HepG2 (cell line): ENCODE data around the gene CLDN7. TPM values are rescaled to one million over a fixed set of nuclear protein-coding genes. Genes with fewer than 3 reads are reported as not detected.

Experiments
- ERF ChIP-seq: IDR thresholded peaks from 2 replicates; pipeline ENCODE4 v1.6.1; 2018; ENCODE audit warnings: missing biosample characterization, missing genetic modification reagents
- HMG20A ChIP-seq: IDR thresholded peaks from 2 replicates; pipeline ENCODE4 v1.6.1; 2016; ENCODE audit warnings: borderline replicate concordance
- IRF2 ChIP-seq: IDR thresholded peaks from 2 replicates; pipeline ENCODE4 v1.6.1; 2018; ENCODE audit warnings: missing genetic modification reagents, missing compliant biosample characterization
- JUNB ChIP-seq: sonication (generic); formaldehyde crosslinking; IDR thresholded peaks from 2 replicates; pipeline ENCODE4 v1.8.0; 2022; ENCODE audit warnings: missing genetic modification reagents, mild to moderate bottlenecking, borderline replicate concordance
- KDM5B ChIP-seq: sonication (generic); formaldehyde crosslinking; IDR thresholded peaks from 2 replicates; pipeline ENCODE4 v1.4.0; 2020; ENCODE audit warnings: missing genetic modification reagents, mild to moderate bottlenecking, borderline replicate concordance
- KLF11 ChIP-seq: IDR thresholded peaks from 2 replicates; pipeline ENCODE4 v1.6.1; 2016; ENCODE audit warnings: missing compliant biosample characterization
- MED1 ChIP-seq: sonication (generic); formaldehyde crosslinking; IDR thresholded peaks from 2 replicates; pipeline ENCODE4 v1.4.0; 2020; ENCODE audit warnings: missing genetic modification reagents
- MLLT10 ChIP-seq: sonication (generic); formaldehyde crosslinking; IDR thresholded peaks from 2 replicates; pipeline ENCODE4 v1.4.0; 2020; ENCODE audit warnings: missing genetic modification reagents
- NFE2L1 ChIP-seq: sonication (generic); formaldehyde crosslinking; IDR thresholded peaks from 2 replicates; pipeline ENCODE4 v1.4.0; 2020; ENCODE audit warnings: missing genetic modification reagents, mild to moderate bottlenecking, borderline replicate concordance
- NR1H2 ChIP-seq: sonication (generic); formaldehyde crosslinking; IDR thresholded peaks from 2 replicates; pipeline ENCODE4 v1.8.1; 2022; ENCODE audit warnings: low read depth, missing genetic modification reagents, borderline replicate concordance
- PRPF4 ChIP-seq: fragments of 200-400 bp; formaldehyde crosslinking; IDR thresholded peaks from 2 replicates; pipeline ENCODE4 v1.6.1; 2016; ENCODE audit warnings: low read length, low read depth; ENCODE audit not compliant: poor library complexity, severe bottlenecking
- RFX3 ChIP-seq: IDR thresholded peaks from 2 replicates; pipeline ENCODE4 v1.6.1; 2016; ENCODE audit warnings: missing biosample characterization, missing genetic modification reagents
- RFXAP ChIP-seq: sonication (generic); formaldehyde crosslinking; IDR thresholded peaks from 2 replicates; pipeline ENCODE4 v1.4.0; 2020; ENCODE audit warnings: missing genetic modification reagents, borderline replicate concordance
- SALL1 ChIP-seq: sonication (generic); formaldehyde crosslinking; IDR thresholded peaks from 2 replicates; pipeline ENCODE4 v1.8.0; 2022; ENCODE audit warnings: mild to moderate bottlenecking, missing genetic modification reagents
- TBP ChIP-seq: sonication (generic); formaldehyde crosslinking; IDR thresholded peaks from 2 replicates; pipeline ENCODE4 v1.5.0; 2020; ENCODE audit warnings: missing genetic modification reagents
- TCF12 ChIP-seq, 2 experiments: fragments of 450-650 bp in 1 of 2; sonication (generic) in 1 of 2; formaldehyde crosslinking in 1 of 2; IDR thresholded peaks; 2 replicates each; pipeline versions ENCODE4 v1.6.1 to v1.8.0; 2017 to 2022; ENCODE audit warnings: antibody characterized with exemption in 1 of 2, mild to moderate bottlenecking in 1 of 2, missing genetic modification reagents in 1 of 2, moderate library complexity in 1 of 2
- YEATS2 ChIP-seq: sonication (generic); formaldehyde crosslinking; IDR thresholded peaks from 2 replicates; pipeline ENCODE4 v1.4.0; 2020; ENCODE audit warnings: missing genetic modification reagents, borderline replicate concordance
- ZBTB20 ChIP-seq: sonication (generic); formaldehyde crosslinking; IDR thresholded peaks from 2 replicates; pipeline ENCODE4 v1.8.1; 2023; ENCODE audit warnings: missing genetic modification reagents, low read depth, mild to moderate bottlenecking, borderline replicate concordance
- ZFP62 ChIP-seq: sonication (generic); formaldehyde crosslinking; IDR thresholded peaks from 2 replicates; pipeline ENCODE4 v1.4.0; 2020; ENCODE audit warnings: missing genetic modification reagents
- ZFP90 ChIP-seq: sonication (generic); formaldehyde crosslinking; IDR thresholded peaks from 2 replicates; pipeline ENCODE4 v1.8.0; 2022; ENCODE audit warnings: missing genetic modification reagents, mild to moderate bottlenecking, inconsistent platforms, borderline replicate concordance
- ZNF10 ChIP-seq: sonication (generic); formaldehyde crosslinking; IDR thresholded peaks from 2 replicates; pipeline ENCODE4 v1.4.0; 2020; ENCODE audit warnings: mild to moderate bottlenecking, low read depth, missing genetic modification reagents, borderline replicate concordance
- ZNF235 ChIP-seq: sonication (generic); formaldehyde crosslinking; IDR thresholded peaks from 2 replicates; pipeline ENCODE4 v1.8.1; 2023; ENCODE audit warnings: mild to moderate bottlenecking, missing genetic modification reagents, borderline replicate concordance
- ZNF292 ChIP-seq: sonication (generic); formaldehyde crosslinking; IDR thresholded peaks from 2 replicates; pipeline ENCODE4 v1.8.1; 2022; ENCODE audit warnings: mild to moderate bottlenecking, low read depth, missing genetic modification reagents, borderline replicate concordance
- ZNF34 ChIP-seq: sonication (generic); formaldehyde crosslinking; IDR thresholded peaks from 2 replicates; pipeline ENCODE4 v1.4.0; 2020; ENCODE audit warnings: mild to moderate bottlenecking, missing genetic modification reagents, borderline replicate concordance
- ZNF441 ChIP-seq: sonication (generic); formaldehyde crosslinking; IDR thresholded peaks from 2 replicates; pipeline ENCODE4 v1.7.0; 2021; ENCODE audit warnings: missing genetic modification reagents, borderline replicate concordance
- ZNF446 ChIP-seq: sonication (generic); formaldehyde crosslinking; IDR thresholded peaks from 2 replicates; pipeline ENCODE4 v1.5.0; 2020; ENCODE audit warnings: mild to moderate bottlenecking, missing genetic modification reagents
- ZSCAN9 ChIP-seq: IDR thresholded peaks from 2 replicates; pipeline ENCODE4 v1.6.1; 2016; ENCODE audit warnings: borderline replicate concordance
- polyA plus RNA-seq, 8 experiments: library from polyadenylated mRNA; depleted of rRNA in 3 of 8; stranded (reverse) in 7 of 8; unstranded in 1 of 8; fragments of >200 nt; fragmentation: Illumina TruSeq in 4 of 8; extraction: Trizol in 4 of 8; gene quantifications; 2 replicates each; pipeline versions ENCODE4 v1.2.1 to v1.2.3, GENCODE V29; 2011 to 2016; ENCODE audit warnings: low read depth in 4 of 8, missing spikeins in 1 of 8, mixed read lengths in 1 of 8; ENCODE audit not compliant: insufficient read depth in 1 of 8
- total RNA-seq, 5 experiments: library from RNA; depleted of rRNA; stranded (reverse); fragments of >200 nt; fragmentation: Illumina TruSeq; extraction: Trizol; gene quantifications; 2 replicates each; pipeline ENCODE4 v1.2.3, GENCODE V29; 2016; ENCODE audit warnings: low read depth in 1 of 5
- TF ChIP-seq, protein P1 (sequence below): sonication (generic); formaldehyde crosslinking; IDR thresholded peaks from 2 replicates; pipeline ENCODE4 v1.4.0; 2020; ENCODE audit warnings: missing genetic modification reagents, borderline replicate concordance

The CLDN7 gene
- total and polyA plus RNA-seq, 2 of the 13 experiments (the other 11 are each of a cell fraction or from before 2014, with no cell fraction given): not detected

DNA sequence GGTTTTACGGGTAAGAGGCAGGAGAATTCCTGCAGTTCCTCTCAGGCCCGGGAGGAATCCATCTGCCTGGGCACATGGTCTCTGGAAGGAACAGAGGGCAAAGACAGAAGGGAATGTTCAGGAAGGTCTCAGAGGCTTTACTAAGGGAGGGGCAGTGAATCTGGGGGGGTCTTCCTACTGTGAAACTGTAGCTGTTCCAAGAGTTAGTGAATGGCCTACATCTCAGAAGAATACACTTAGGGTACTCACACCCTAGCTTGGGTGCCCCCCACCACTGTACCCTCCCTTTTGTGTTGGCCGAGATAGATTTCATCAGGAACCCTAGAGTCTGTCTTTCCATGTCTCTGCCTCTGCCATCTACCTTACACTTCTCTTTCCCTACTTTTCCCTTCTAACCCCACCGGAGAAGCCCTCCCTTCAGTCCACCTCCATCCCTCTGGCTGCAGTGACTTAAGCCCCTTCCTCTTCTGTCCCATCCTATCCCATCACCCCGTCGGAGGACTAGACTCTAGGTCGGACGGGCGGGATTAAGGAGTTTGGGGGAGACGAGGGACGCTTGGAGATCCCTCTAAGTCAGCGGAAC is 43.0 kb downstream of the CLDN7 start (continued):
- TF ChIP-seq, protein P1, sequence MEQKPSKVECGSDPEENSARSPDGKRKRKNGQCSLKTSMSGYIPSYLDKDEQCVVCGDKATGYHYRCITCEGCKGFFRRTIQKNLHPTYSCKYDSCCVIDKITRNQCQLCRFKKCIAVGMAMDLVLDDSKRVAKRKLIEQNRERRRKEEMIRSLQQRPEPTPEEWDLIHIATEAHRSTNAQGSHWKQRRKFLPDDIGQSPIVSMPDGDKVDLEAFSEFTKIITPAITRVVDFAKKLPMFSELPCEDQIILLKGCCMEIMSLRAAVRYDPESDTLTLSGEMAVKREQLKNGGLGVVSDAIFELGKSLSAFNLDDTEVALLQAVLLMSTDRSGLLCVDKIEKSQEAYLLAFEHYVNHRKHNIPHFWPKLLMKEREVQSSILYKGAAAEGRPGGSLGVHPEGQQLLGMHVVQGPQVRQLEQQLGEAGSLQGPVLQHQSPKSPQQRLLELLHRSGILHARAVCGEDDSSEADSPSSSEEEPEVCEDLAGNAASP (CRISPR knock-in tag): no peak
- no peak for TF ChIP-seq TBP (CRISPR knock-in tag)
- peak; percentile 76; the same call in 1 of the 2 replicates for TF ChIP-seq ZBTB20 (CRISPR knock-in tag)
- no peak for TF ChIP-seq KLF11 (CRISPR knock-in tag)
- TF ChIP-seq MLLT10 (CRISPR knock-in tag): no peak
- no peak for TF ChIP-seq SALL1 (CRISPR knock-in tag)
- TF ChIP-seq ZNF292: no peak
- no peak for TF ChIP-seq ERF (CRISPR knock-in tag)
- 0 out of 2 replicates have a peak, but pooled peaks have one; percentile 2 for TF ChIP-seq ZNF446 (CRISPR knock-in tag)
- no peak for TF ChIP-seq NFE2L1 (CRISPR knock-in tag)
- TF ChIP-seq HMG20A: no peak
- no peak for TF ChIP-seq PRPF4
- peak; percentile 39; the same call in 1 of the 2 replicates for TF ChIP-seq MED1 (CRISPR knock-in tag)
- no peak for TF ChIP-seq YEATS2
- TF ChIP-seq TCF12 (IDR thresholded peaks at IDR 0.05): no peak
- no peak for TF ChIP-seq TCF12 (CRISPR knock-in tag; IDR thresholded peaks at IDR 0.05)
- TF ChIP-seq KDM5B (CRISPR knock-in tag): no peak
- 0 out of 2 replicates have a peak, but pooled peaks have one; percentile 10 for TF ChIP-seq ZNF441 (CRISPR knock-in tag)
- 0 out of 2 replicates have a peak, but pooled peaks have one; percentile 45 for TF ChIP-seq RFXAP (CRISPR knock-in tag)
- no peak for TF ChIP-seq IRF2
- TF ChIP-seq ZNF235 (CRISPR knock-in tag): no peak; the same call in 1 of the 2 replicates
- TF ChIP-seq JUNB (CRISPR knock-in tag): no peak
- no peak for TF ChIP-seq NR1H2 (CRISPR knock-in tag)
- TF ChIP-seq ZFP62 (CRISPR knock-in tag): no peak
- TF ChIP-seq ZFP90 (CRISPR knock-in tag): 0 out of 2 replicates have a peak, but pooled peaks have one; percentile 63
- no peak for TF ChIP-seq ZNF34 (CRISPR knock-in tag)
- TF ChIP-seq ZSCAN9 (CRISPR knock-in tag): no peak; the same call in 1 of the 2 replicates
- no peak for TF ChIP-seq ZNF10
- TF ChIP-seq RFX3 (CRISPR knock-in tag): no peak
